Neural progenitor cell (in vitro differentiated cells): Measurements from ENCODE around the gene SMDT1.

Source experiments
- EZH2phosphoT487 ChIP-seq: fragments of 200-600 bp; sonication (generic); IDR thresholded peaks from 2 replicates; pipeline ENCODE4 v1.6.1; 2017; ENCODE audit warnings: antibody characterized with exemption
- TF ChIP-seq, protein P1 (sequence below): fragments of 200-600 bp; sonication (generic); IDR thresholded peaks from 2 replicates; pipeline ENCODE4 v1.5.1; 2017; ENCODE audit warnings: antibody characterized with exemption, mild to moderate bottlenecking

DNA sequence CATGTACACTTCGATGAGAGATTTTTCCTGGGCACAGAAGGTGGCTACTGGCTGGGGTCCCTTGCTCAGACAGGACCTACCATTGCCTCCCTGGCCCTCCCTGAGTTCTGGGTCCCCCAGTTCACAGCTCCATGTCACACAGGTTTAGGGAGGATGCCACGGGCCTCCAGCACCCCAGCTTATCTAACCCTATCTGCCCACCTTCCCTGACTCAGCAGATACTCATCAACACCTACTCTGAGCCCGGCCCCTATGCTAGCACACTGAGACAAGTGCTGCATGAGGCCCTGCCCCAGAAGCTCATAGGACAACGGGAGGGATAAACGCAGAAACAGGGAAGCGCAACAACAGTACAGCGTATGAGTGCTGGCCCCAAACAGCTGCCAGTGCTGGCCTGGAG, 18.5 kb upstream of the SMDT1 start:
- no peak for TF ChIP-seq EZH2phosphoT487
- TF ChIP-seq, protein P1, sequence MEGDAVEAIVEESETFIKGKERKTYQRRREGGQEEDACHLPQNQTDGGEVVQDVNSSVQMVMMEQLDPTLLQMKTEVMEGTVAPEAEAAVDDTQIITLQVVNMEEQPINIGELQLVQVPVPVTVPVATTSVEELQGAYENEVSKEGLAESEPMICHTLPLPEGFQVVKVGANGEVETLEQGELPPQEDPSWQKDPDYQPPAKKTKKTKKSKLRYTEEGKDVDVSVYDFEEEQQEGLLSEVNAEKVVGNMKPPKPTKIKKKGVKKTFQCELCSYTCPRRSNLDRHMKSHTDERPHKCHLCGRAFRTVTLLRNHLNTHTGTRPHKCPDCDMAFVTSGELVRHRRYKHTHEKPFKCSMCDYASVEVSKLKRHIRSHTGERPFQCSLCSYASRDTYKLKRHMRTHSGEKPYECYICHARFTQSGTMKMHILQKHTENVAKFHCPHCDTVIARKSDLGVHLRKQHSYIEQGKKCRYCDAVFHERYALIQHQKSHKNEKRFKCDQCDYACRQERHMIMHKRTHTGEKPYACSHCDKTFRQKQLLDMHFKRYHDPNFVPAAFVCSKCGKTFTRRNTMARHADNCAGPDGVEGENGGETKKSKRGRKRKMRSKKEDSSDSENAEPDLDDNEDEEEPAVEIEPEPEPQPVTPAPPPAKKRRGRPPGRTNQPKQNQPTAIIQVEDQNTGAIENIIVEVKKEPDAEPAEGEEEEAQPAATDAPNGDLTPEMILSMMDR, result no peak
